ENCODE measurements around the gene PDE8B.

GRCh38 chr5:77194762-77195161 is 15.7 kb upstream of the PDE8B start:
- TF ChIP-seq CTCF (IDR thresholded peaks at IDR 0.05), result no peak
- no peak for TF ChIP-seq POLR2A (IDR thresholded peaks at IDR 0.05)

Measured in esophagus squamous epithelium (tissue), 4 donors.